Osteocyte (in vitro differentiated cells): ENCODE measurements around the gene CCDC187. TPM values are rescaled to one million over a fixed set of nuclear protein-coding genes. Genes with fewer than 3 reads are reported as not detected.

Source experiments
- DNase-seq: peaks from one replicate; pipeline ENCODE4 v3.0.0; 2021; ENCODE audit warnings: mixed read lengths; ENCODE audit not compliant: unreplicated experiment; ENCODE audit errors: extremely low spot score
- H3K27ac Mint-ChIP-seq: one replicate; pipeline ENCODE4 v1.8.0; 2021; ENCODE audit warnings: mild to moderate bottlenecking, mixed read lengths; ENCODE audit not compliant: unreplicated experiment
- H3K27me3 Mint-ChIP-seq: one replicate; pipeline ENCODE4 v1.8.0; 2021; ENCODE audit warnings: mixed read lengths; ENCODE audit not compliant: unreplicated experiment
- H3K36me3 Mint-ChIP-seq: one replicate; pipeline ENCODE4 v1.8.0; 2021; ENCODE audit warnings: mixed read lengths; ENCODE audit not compliant: unreplicated experiment
- H3K4me1 Mint-ChIP-seq: one replicate; pipeline ENCODE4 v1.8.0; 2021; ENCODE audit warnings: mixed read lengths; ENCODE audit not compliant: unreplicated experiment
- H3K4me3 Mint-ChIP-seq: one replicate; pipeline ENCODE4 v1.8.0; 2021; ENCODE audit warnings: mild to moderate bottlenecking, moderate library complexity, mixed read lengths; ENCODE audit not compliant: unreplicated experiment
- H3K9me3 Mint-ChIP-seq: one replicate; pipeline ENCODE4 v1.8.0; 2021; ENCODE audit warnings: mixed read lengths; ENCODE audit not compliant: unreplicated experiment
- CTCF ChIP-seq: fragments of 200-600 bp; sonication (generic); IDR thresholded peaks from 2 replicates; pipeline ENCODE4 v1.5.0; 2021; ENCODE audit warnings: antibody characterized with exemption, mild to moderate bottlenecking, moderate library complexity
- total RNA-seq: library from RNA; stranded (reverse); gene quantifications from 2 replicates; pipeline ENCODE4 v1.2.1, GENCODE V29; 2021

Gene CCDC187
- total RNA-seq, 1 donor from 2014 or later: not detected

GRCh38 chr9:136223871-136224640, 79.8 kb downstream of the CCDC187 start:
- no peak for DNase-seq
- no peak for TF ChIP-seq CTCF
- Mint-ChIP-seq H3K9me3 (no peaks in the 10 kb centered on the region), H3K27me3 (no peaks in the 10 kb centered on the region), H3K27ac (no peak overlapping the region), H3K4me3 (no peak overlapping the region), H3K36me3 (no peaks in the 10 kb centered on the region), H3K4me1 (peaks cover 13% of the 10 kb centered on the region)

DNA sequence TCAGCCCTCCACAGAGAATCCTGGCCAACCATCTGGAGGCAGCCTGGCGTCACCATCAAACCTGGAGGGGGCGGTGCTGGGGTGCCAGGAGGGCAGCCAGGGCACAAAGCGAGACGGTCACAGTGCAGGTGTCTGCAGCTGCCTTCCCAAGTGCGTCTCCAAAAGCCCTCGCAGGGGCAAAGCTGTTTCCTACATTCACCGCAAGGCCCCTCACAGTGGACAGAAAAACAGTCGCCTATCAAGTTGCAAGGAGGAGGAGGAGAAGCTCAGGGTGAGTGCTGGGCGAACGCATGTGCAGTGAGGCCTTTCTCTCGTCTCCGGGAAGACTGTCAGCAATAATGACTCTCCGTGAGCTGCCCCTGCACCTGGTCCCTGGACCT, 81.0 kb downstream of the CCDC187 start:
- DNase-seq: no peak
- Mint-ChIP-seq H3K9me3 (no peaks in the 10 kb centered on the region), H3K27me3 (no peaks in the 10 kb centered on the region), H3K4me3 (no peak overlapping the region), H3K27ac (no peak overlapping the region), H3K36me3 (peaks cover 2% of the 10 kb centered on the region), H3K4me1 (peaks cover 3% of the 10 kb centered on the region)
- TF ChIP-seq CTCF: no peak

GRCh38 chr9:136222166-136222905, 81.6 kb downstream of the CCDC187 start:
- Mint-ChIP-seq H3K4me3 (no peak overlapping the region), H3K9me3 (no peaks in the 10 kb centered on the region), H3K27me3 (no peaks in the 10 kb centered on the region), H3K36me3 (peaks cover 2% of the 10 kb centered on the region), H3K27ac (no peak overlapping the region), H3K4me1 (peaks cover 3% of the 10 kb centered on the region)
- no peak for TF ChIP-seq CTCF
- no peak for DNase-seq

DNA sequence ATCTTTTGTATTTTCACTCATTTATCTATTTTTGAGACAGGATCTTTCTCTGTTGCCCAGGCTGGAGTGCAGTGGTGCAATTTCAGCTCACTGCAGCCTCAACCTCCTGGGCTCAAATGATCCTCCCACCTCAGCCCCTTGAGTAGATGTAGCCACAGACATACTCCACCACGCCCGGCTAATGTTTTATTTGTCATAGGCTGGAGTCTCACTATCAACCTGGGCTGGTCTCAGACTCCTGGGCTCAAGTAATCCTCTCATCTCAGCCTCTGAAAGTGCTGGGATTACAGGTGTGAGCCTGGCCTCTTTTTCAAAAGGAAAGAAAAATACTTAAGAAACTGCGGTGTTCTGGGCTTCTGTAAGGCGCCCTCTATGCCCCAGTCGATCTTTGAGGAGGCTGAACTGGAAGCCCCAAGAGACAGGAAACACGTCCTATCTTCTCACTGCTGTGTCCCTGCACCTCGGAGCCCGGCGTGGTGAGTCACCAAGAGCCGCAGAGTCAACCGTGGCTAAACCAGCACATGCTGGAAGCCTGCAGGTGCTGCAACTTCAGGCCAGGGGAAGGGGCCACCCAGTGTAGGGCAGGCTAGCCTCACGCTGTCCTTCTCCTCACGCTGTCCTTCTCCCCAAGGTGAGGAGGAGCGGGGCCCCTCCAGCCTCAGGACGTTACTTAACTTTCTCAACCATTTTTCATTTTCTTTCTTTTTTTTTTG, 83.7 kb downstream of the CCDC187 start:
- Mint-ChIP-seq H3K27ac (no peak overlapping the region), H3K9me3 (no peaks in the 10 kb centered on the region), H3K36me3 (peaks cover 6% of the 10 kb centered on the region), H3K4me3 (no peak overlapping the region), H3K27me3 (no peaks in the 10 kb centered on the region), H3K4me1 (peaks cover 3% of the 10 kb centered on the region)
- no peak for TF ChIP-seq CTCF
- no peak for DNase-seq

GRCh38 chr9:136219276-136219675, 84.6 kb downstream of the CCDC187 start:
- no peak for DNase-seq
- no peak for TF ChIP-seq CTCF
- H3K27me3 Mint-ChIP-seq: no peaks in the 10 kb centered on the region
- H3K4me3 Mint-ChIP-seq: no peak overlapping the region
- H3K4me1 Mint-ChIP-seq: peaks cover 3% of the 10 kb centered on the region
- no peak overlapping the region for H3K27ac Mint-ChIP-seq
- H3K9me3 Mint-ChIP-seq: no peaks in the 10 kb centered on the region
- peaks cover 14% of the 10 kb centered on the region for H3K36me3 Mint-ChIP-seq
